Measurements from ENCODE around the gene TPRX1.

The TPRX1 gene

GRCh38 chr19:47839411-47839810 lies 35.1 kb upstream of the TPRX1 start:
- no peak for DNase-seq (ENCODE audit: low read depth)
- no peak for TF ChIP-seq MYC (IDR thresholded peaks at IDR 0.05; ENCODE audit: low read depth, low read length)
- TF ChIP-seq, protein P1, sequence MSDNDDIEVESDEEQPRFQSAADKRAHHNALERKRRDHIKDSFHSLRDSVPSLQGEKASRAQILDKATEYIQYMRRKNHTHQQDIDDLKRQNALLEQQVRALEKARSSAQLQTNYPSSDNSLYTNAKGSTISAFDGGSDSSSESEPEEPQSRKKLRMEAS (IDR thresholded peaks at IDR 0.05; ENCODE audit: low read depth, low read length) = no peak
- no peak for TF ChIP-seq CTCF (IDR thresholded peaks at IDR 0.05; ENCODE audit: low read depth, low read length)
- TF ChIP-seq POLR2A (IDR thresholded peaks at IDR 0.05; ENCODE audit: extremely low read depth, insufficient read length) = no peak
- no peak overlapping the region for H3K4me3 ChIP-seq (ENCODE audit: low read depth, low read length)

- TF ChIP-seq POLR2A (IDR thresholded peaks at IDR 0.05; ENCODE audit: extremely low read depth, insufficient read length) (no peak), MYC (IDR thresholded peaks at IDR 0.05; ENCODE audit: low read depth, low read length) (no peak), CTCF (IDR thresholded peaks at IDR 0.05; ENCODE audit: low read depth, low read length) (no peak)
- TF ChIP-seq, protein P1 (IDR thresholded peaks at IDR 0.05; ENCODE audit: low read depth, low read length) = no peak
- no peak for DNase-seq (ENCODE audit: low read depth)
Measured at GRCh38 chr19:47836038-47836437, 31.7 kb upstream of the TPRX1 start.

GRCh38 chr19:47832723-47833122 lies 28.4 kb upstream of the TPRX1 start:
- no peak overlapping the region for H3K4me3 ChIP-seq (ENCODE audit: low read depth, low read length)
- TF ChIP-seq, protein P1 (IDR thresholded peaks at IDR 0.05; ENCODE audit: low read depth, low read length) = no peak
- TF ChIP-seq MYC (IDR thresholded peaks at IDR 0.05; ENCODE audit: low read depth, low read length) (no peak), POLR2A (IDR thresholded peaks at IDR 0.05; ENCODE audit: extremely low read depth, insufficient read length) (no peak), CTCF (IDR thresholded peaks at IDR 0.05; ENCODE audit: low read depth, low read length) (peak; percentile 18)
- DNase-seq (ENCODE audit: low read depth) = no peak

More at GRCh38 chr19:47836038-47836437, 31.7 kb upstream of the TPRX1 start:
- no peak overlapping the region for H3K4me3 ChIP-seq (ENCODE audit: low read depth, low read length)

- DNase-seq (ENCODE audit: low read depth) = no peak
- no peak overlapping the region for H3K4me3 ChIP-seq (ENCODE audit: low read depth, low read length)
- no peak for TF ChIP-seq CTCF (IDR thresholded peaks at IDR 0.05; ENCODE audit: low read depth, low read length)
- TF ChIP-seq, protein P1 (IDR thresholded peaks at IDR 0.05; ENCODE audit: low read depth, low read length) = no peak
- no peak for TF ChIP-seq MYC (IDR thresholded peaks at IDR 0.05; ENCODE audit: low read depth, low read length)
- no peak for TF ChIP-seq POLR2A (IDR thresholded peaks at IDR 0.05; ENCODE audit: extremely low read depth, insufficient read length)
Measured at GRCh38 chr19:47826800-47827199, 22.4 kb upstream of the TPRX1 start.

DNA sequence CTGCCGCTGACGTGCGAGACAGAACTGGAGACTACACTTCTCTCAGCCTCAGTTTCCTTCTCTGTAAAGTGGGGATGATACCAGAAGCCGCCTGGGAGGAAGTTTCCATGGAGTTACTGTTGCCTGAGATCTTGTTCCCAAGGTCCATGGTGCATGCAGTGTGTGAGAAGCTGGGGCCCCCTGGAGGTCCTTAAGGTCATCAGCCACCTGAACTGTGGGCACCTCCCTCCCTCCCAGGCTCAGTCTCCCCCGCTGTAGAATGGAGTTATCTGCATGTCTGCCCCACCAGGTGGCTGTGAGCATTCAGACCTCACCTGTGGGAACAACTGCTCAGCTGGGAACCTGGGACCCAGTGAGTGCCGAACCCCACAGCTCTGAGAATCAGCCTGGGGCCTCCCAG lies 20.0 kb upstream of the TPRX1 start:
- no peak overlapping the region for H3K4me3 ChIP-seq (ENCODE audit: low read depth, low read length)
- TF ChIP-seq MYC (IDR thresholded peaks at IDR 0.05; ENCODE audit: low read depth, low read length) (no peak), CTCF (IDR thresholded peaks at IDR 0.05; ENCODE audit: low read depth, low read length) (peak; percentile 13)
- no peak for DNase-seq (ENCODE audit: low read depth)

GRCh38 chr19:47821460-47822020 lies 17.2 kb upstream of the TPRX1 start, which contains the start of gene CRX:
TSS of gene CRX (plus strand) at chr19:47821937. CDS start at chr19:47834444, 12,507 bp downstream.
- TF ChIP-seq POLR2A (IDR thresholded peaks at IDR 0.05; ENCODE audit: extremely low read depth, insufficient read length) = no peak
- TF ChIP-seq CTCF (IDR thresholded peaks at IDR 0.05; ENCODE audit: low read depth, low read length) = no peak
- TF ChIP-seq, protein P1 (IDR thresholded peaks at IDR 0.05; ENCODE audit: low read depth, low read length) = no peak
- no peak for TF ChIP-seq MYC (IDR thresholded peaks at IDR 0.05; ENCODE audit: low read depth, low read length)
- no peak for DNase-seq (ENCODE audit: low read depth)
- no peak within 1 kb of the TSS for H3K4me3 ChIP-seq (ENCODE audit: low read depth, low read length)
